SIG-M5 (cell line): ENCODE data around the gene PRRT1B.

Experiments
- DNase-seq: peaks from one replicate; lab custom pipeline; 2025; lab: John Stamatoyannopoulos, UW

The PRRT1B gene

GRCh38 chr9:131580358-131580757 is 35.0 kb downstream of the PRRT1B start:
- no peak for DNase-seq

GRCh38 chr9:131582056-131582455 is 36.7 kb downstream of the PRRT1B start:
- DNase-seq: no peak

- DNase-seq: no peak
Measured at GRCh38 chr9:131582466-131583336, 37.4 kb downstream of the PRRT1B start.

- no peak for DNase-seq
Measured at GRCh38 chr9:131583337-131583645, 38.0 kb downstream of the PRRT1B start.

GRCh38 chr9:131583836-131584555 is 38.7 kb downstream of the PRRT1B start:
- DNase-seq: no peak

GRCh38 chr9:131584858-131585257 is 39.5 kb downstream of the PRRT1B start:
- DNase-seq: no peak

- peak; percentile 16 for DNase-seq
Measured at GRCh38 chr9:131585375-131585774, 40.1 kb downstream of the PRRT1B start.

GRCh38 chr9:131587331-131587730 is 42.0 kb downstream of the PRRT1B start:
- no peak for DNase-seq

- no peak for DNase-seq
Measured at GRCh38 chr9:131587906-131588305, 42.6 kb downstream of the PRRT1B start.

GRCh38 chr9:131588396-131588795 is 43.1 kb downstream of the PRRT1B start:
- no peak for DNase-seq

- DNase-seq: no peak
Measured at GRCh38 chr9:131589124-131589711, 43.9 kb downstream of the PRRT1B start.

GRCh38 chr9:131589993-131590392 is 44.7 kb downstream of the PRRT1B start:
- no peak for DNase-seq

- no peak for DNase-seq
Measured at GRCh38 chr9:131590449-131590848, 45.1 kb downstream of the PRRT1B start.

GRCh38 chr9:131590907-131591844 is 45.9 kb downstream of the PRRT1B start:
- no peak for DNase-seq

- DNase-seq: no peak
Measured at GRCh38 chr9:131591845-131592208, 46.5 kb downstream of the PRRT1B start.

- DNase-seq: no peak
Measured at GRCh38 chr9:131593091-131593820, 47.9 kb downstream of the PRRT1B start.

GRCh38 chr9:131593936-131594665 is 48.8 kb downstream of the PRRT1B start:
- no peak for DNase-seq

- DNase-seq: no peak
Measured at GRCh38 chr9:131594906-131595665, 49.8 kb downstream of the PRRT1B start.

GRCh38 chr9:131595696-131596429 is 50.5 kb downstream of the PRRT1B start:
- no peak for DNase-seq
